WTC11 (cell line): ENCODE data around the gene ANO4. TPM values are rescaled to one million over a fixed set of nuclear protein-coding genes. Genes with fewer than 3 reads are reported as not detected.

Source experiments
- ATAC-seq: fragments of 200-7000 bp; cut with Tn5 transposase; 2 replicates; pipeline ENCODE4 v1.10.0; 2021; ENCODE audit warnings: mild to moderate bottlenecking, moderate library complexity
- CTCF ChIA-PET: fragments of 300-600 bp; sonication (Branson Sonifier 250); formaldehyde crosslinking; loops from one replicate; lab custom pipeline; 2021; ENCODE audit warnings: antibody characterized with exemption; lab: Charles Lee
- POLR2A ChIA-PET: fragments of 350-600 bp; sonication (Branson Sonifier 250); formaldehyde crosslinking; loops from one replicate; lab custom pipeline; 2021; ENCODE audit warnings: antibody characterized with exemption; lab: Charles Lee
- DNase-seq: peaks from one replicate; pipeline ENCODE4 v3.0.0; 2021; ENCODE audit warnings: low spot score
- H3K27ac Mint-ChIP-seq: 2 replicates; pipeline ENCODE4 v1.8.0; 2021; ENCODE audit warnings: mixed read lengths
- H3K27me3 Mint-ChIP-seq: 2 replicates; pipeline ENCODE4 v1.8.0; 2021; ENCODE audit warnings: low read depth, mild to moderate bottlenecking, moderate library complexity, mixed read lengths
- H3K36me3 Mint-ChIP-seq: 2 replicates; pipeline ENCODE4 v1.8.0; 2021; ENCODE audit warnings: mixed read lengths
- H3K4me1 Mint-ChIP-seq: 2 replicates; pipeline ENCODE4 v1.8.0; 2022; ENCODE audit warnings: mixed read lengths
- H3K4me3 Mint-ChIP-seq: 2 replicates; pipeline ENCODE4 v1.8.0; 2021; ENCODE audit warnings: mild to moderate bottlenecking, moderate library complexity, mixed read lengths
- H3K9me3 Mint-ChIP-seq: 2 replicates; pipeline ENCODE4 v1.8.0; 2021; ENCODE audit warnings: mixed read lengths
- ATF1 ChIP-seq: sonication (generic); formaldehyde crosslinking; IDR thresholded peaks from 2 replicates; pipeline ENCODE4 v1.8.1; 2023; ENCODE audit warnings: mild to moderate bottlenecking, moderate library complexity, missing genetic modification reagents
- CBFB ChIP-seq: sonication (generic); formaldehyde crosslinking; IDR thresholded peaks from 2 replicates; pipeline ENCODE4 v1.8.1; 2022; ENCODE audit warnings: mild to moderate bottlenecking, low read depth, missing genetic modification reagents
- ETV6 ChIP-seq: sonication (generic); formaldehyde crosslinking; IDR thresholded peaks from 2 replicates; pipeline ENCODE4 v1.8.1; 2022; ENCODE audit warnings: mild to moderate bottlenecking, missing genetic modification reagents
- FOXP1 ChIP-seq: sonication (generic); formaldehyde crosslinking; IDR thresholded peaks from 2 replicates; pipeline ENCODE4 v1.8.0; 2022; ENCODE audit warnings: missing genetic modification reagents, mild to moderate bottlenecking, moderate library complexity, borderline replicate concordance
- IRF2 ChIP-seq: sonication (generic); formaldehyde crosslinking; IDR thresholded peaks from 2 replicates; pipeline ENCODE4 v1.8.0; 2022; ENCODE audit warnings: low read depth, missing genetic modification reagents, borderline replicate concordance
- JAZF1 ChIP-seq: fragments of 250-450 bp; sonication (Bioruptor Pico); IDR thresholded peaks from 2 replicates; pipeline ENCODE4 v1.9.0; 2021; ENCODE audit warnings: moderate library complexity, mild to moderate bottlenecking, inconsistent platforms
- MXD4 ChIP-seq: fragments of 250-450 bp; sonication (Bioruptor Pico); IDR thresholded peaks from 2 replicates; pipeline ENCODE4 v1.8.0; 2021; ENCODE audit warnings: mild to moderate bottlenecking, moderate library complexity, borderline replicate concordance
- MYBL2 ChIP-seq: sonication (generic); formaldehyde crosslinking; IDR thresholded peaks from 2 replicates; pipeline ENCODE4 v1.8.1; 2023; ENCODE audit warnings: mild to moderate bottlenecking, moderate library complexity, missing genetic modification reagents
- NFYB ChIP-seq: sonication (generic); formaldehyde crosslinking; conservative IDR thresholded peaks from 2 replicates; pipeline ENCODE4 v1.8.0; 2022; ENCODE audit warnings: low read depth, missing genetic modification reagents
- NR1H2 ChIP-seq: sonication (generic); formaldehyde crosslinking; IDR thresholded peaks from 2 replicates; pipeline ENCODE4 v1.9.0; 2021; ENCODE audit warnings: mild to moderate bottlenecking, moderate library complexity, missing genetic modification reagents
- PRRX2 ChIP-seq: fragments of 250-450 bp; sonication (Bioruptor Pico); IDR thresholded peaks from 2 replicates; pipeline ENCODE4 v1.8.0; 2021; ENCODE audit warnings: mild to moderate bottlenecking
- SP1 ChIP-seq: sonication (generic); formaldehyde crosslinking; conservative IDR thresholded peaks from 2 replicates; pipeline ENCODE4 v1.8.1; 2022; ENCODE audit warnings: missing genetic modification reagents
- ZNF219 ChIP-seq: sonication (generic); formaldehyde crosslinking; IDR thresholded peaks from 2 replicates; pipeline ENCODE4 v1.8.0; 2023; ENCODE audit warnings: missing genetic modification reagents, mild to moderate bottlenecking, borderline replicate concordance
- ZNF232 ChIP-seq: sonication (generic); formaldehyde crosslinking; IDR thresholded peaks from 2 replicates; pipeline ENCODE4 v1.8.0; 2022; ENCODE audit warnings: mild to moderate bottlenecking, missing genetic modification reagents
- ZNF423 ChIP-seq: fragments of 250-450 bp; sonication (Bioruptor Pico); IDR thresholded peaks from 2 replicates; pipeline ENCODE4 v2.1.2; 2022; ENCODE audit warnings: mild to moderate bottlenecking, moderate library complexity
- ZNF671 ChIP-seq: fragments of 250-450 bp; sonication (Bioruptor Pico); IDR thresholded peaks from 2 replicates; pipeline ENCODE4 v1.8.0; 2021; ENCODE audit warnings: mild to moderate bottlenecking
- total RNA-seq: library from RNA; stranded (reverse); gene quantifications from 3 replicates; pipeline ENCODE4 v1.2.3, GENCODE V29; 2021
- TF ChIP-seq, protein P1 (sequence below): fragments of 250-450 bp; sonication (Bioruptor Pico); IDR thresholded peaks from 2 replicates; pipeline ENCODE4 v1.9.0; 2021; ENCODE audit warnings: moderate library complexity, mild to moderate bottlenecking, inconsistent platforms, borderline replicate concordance
- TF ChIP-seq, protein P2 (sequence below): sonication (generic); formaldehyde crosslinking; IDR thresholded peaks from 2 replicates; pipeline ENCODE4 v1.8.0; 2022; ENCODE audit warnings: mild to moderate bottlenecking, missing genetic modification reagents
- TF ChIP-seq, protein P3 (sequence below): sonication (generic); formaldehyde crosslinking; IDR thresholded peaks from 2 replicates; pipeline ENCODE4 v1.8.0; 2023; ENCODE audit warnings: missing genetic modification reagents
- TF ChIP-seq, protein P4 (sequence below): sonication (generic); formaldehyde crosslinking; IDR thresholded peaks from 2 replicates; pipeline ENCODE4 v1.8.1; 2023; ENCODE audit warnings: mild to moderate bottlenecking, moderate library complexity, missing genetic modification reagents
- TF ChIP-seq, protein P5 (sequence below): sonication (generic); formaldehyde crosslinking; IDR thresholded peaks from 2 replicates; pipeline ENCODE4 v1.8.1; 2023; ENCODE audit warnings: mild to moderate bottlenecking, missing genetic modification reagents
- TF ChIP-seq, protein P6 (sequence below): fragments of 250-450 bp; sonication (Bioruptor Pico); IDR thresholded peaks from 2 replicates; pipeline ENCODE4 v2.1.2; 2022; ENCODE audit warnings: mild to moderate bottlenecking, moderate library complexity
- TF ChIP-seq, protein P7 (sequence below): fragments of 200-600 bp; IDR thresholded peaks from 2 replicates; pipeline ENCODE4 v1.8.0; 2022; ENCODE audit warnings: antibody characterized with exemption

Gene ANO4
- total RNA-seq, 1 experiment from 2014 or later = 2.6 TPM

DNA sequence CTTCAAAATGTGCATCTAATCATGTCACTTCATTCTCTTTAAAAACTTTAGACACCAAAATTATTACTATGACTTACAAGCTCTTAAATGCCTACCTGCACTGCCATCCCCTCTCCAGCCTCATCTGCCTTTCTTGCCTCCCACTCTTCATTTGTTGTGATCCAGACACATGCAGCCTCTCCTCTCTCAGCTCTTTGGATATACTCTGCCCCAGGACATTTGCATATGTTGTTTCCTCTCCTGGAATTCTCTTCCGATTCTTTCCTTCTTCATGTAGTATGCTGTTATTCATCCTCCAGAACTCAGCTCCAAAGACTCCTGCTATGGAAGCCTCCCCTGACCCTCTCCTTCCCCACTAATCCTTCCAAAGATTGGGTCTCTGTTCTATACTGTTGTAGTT lies 197.6 kb downstream of the ANO4 start:
- POLR2A ChIA-PET = no interaction called here
- no peak for ATAC-seq
- Mint-ChIP-seq H3K27ac (no peak overlapping the region), H3K36me3 (no peaks in the 10 kb centered on the region), H3K4me3 (no peak overlapping the region), H3K27me3 (no peaks in the 10 kb centered on the region), H3K4me1 (peaks cover 28% of the 10 kb centered on the region), H3K9me3 (peaks cover 6% of the 10 kb centered on the region; the same call in 1 of the 2 replicates)
- TF ChIP-seq, protein P1, sequence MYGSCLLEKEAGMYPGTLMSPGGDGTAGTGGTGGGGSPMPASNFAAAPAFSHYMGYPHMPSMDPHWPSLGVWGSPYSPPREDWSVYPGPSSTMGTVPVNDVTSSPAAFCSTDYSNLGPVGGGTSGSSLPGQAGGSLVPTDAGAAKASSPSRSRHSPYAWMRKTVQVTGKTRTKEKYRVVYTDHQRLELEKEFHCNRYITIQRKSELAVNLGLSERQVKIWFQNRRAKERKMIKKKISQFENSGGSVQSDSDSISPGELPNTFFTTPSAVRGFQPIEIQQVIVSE = no peak
- TF ChIP-seq JAZF1 (CRISPR knock-in tag) (no peak), ZNF219 (CRISPR knock-in tag) (no peak), ZNF232 (CRISPR knock-in tag) (no peak), PRRX2 (CRISPR knock-in tag) (no peak), NFYB (CRISPR knock-in tag) (no peak), MXD4 (no peak), MYBL2 (CRISPR knock-in tag) (no peak), ATF1 (CRISPR knock-in tag) (no peak), CBFB (no peak)
- TF ChIP-seq, protein P2, sequence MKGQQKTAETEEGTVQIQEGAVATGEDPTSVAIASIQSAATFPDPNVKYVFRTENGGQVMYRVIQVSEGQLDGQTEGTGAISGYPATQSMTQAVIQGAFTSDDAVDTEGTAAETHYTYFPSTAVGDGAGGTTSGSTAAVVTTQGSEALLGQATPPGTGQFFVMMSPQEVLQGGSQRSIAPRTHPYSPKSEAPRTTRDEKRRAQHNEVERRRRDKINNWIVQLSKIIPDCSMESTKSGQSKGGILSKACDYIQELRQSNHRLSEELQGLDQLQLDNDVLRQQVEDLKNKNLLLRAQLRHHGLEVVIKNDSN (CRISPR knock-in tag) = no peak
- TF ChIP-seq, protein P3, sequence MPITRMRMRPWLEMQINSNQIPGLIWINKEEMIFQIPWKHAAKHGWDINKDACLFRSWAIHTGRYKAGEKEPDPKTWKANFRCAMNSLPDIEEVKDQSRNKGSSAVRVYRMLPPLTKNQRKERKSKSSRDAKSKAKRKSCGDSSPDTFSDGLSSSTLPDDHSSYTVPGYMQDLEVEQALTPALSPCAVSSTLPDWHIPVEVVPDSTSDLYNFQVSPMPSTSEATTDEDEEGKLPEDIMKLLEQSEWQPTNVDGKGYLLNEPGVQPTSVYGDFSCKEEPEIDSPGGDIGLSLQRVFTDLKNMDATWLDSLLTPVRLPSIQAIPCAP (CRISPR knock-in tag) = no peak
- TF ChIP-seq, protein P4, sequence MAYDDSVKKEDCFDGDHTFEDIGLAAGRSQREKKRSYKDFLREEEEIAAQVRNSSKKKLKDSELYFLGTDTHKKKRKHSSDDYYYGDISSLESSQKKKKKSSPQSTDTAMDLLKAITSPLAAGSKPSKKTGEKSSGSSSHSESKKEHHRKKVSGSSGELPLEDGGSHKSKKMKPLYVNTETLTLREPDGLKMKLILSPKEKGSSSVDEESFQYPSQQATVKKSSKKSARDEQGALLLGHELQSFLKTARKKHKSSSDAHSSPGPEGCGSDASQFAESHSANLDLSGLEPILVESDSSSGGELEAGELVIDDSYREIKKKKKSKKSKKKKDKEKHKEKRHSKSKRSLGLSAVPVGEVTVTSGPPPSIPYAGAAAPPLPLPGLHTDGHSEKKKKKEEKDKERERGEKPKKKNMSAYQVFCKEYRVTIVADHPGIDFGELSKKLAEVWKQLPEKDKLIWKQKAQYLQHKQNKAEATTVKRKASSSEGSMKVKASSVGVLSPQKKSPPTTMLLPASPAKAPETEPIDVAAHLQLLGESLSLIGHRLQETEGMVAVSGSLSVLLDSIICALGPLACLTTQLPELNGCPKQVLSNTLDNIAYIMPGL = no peak
- CTCF ChIA-PET = no interaction called here
- DNase-seq = no peak

DNA sequence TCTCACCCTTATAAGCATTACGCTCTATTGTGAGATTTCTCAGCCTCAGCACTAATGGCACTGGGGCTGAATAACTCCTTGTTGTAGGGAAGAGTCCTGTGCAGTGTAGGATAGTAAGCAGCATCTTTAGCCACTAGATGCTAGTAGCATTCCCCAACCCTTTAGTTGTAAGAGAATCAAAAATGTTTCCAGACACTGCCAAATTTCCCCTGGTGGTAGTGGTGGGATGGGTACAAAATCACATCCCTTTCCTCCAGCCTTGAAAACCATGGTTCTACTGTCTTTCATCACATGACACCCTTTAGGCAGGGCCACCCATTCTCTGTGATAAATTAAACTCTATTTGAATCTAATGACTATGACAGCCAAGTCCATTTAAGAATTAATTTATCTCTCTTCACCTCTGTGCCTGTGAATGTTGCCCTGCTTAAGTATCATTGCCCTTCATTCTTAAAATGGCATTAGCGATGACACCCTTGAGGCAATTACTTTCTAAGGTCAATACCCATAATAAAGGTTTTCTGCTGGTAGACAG lies 199.4 kb downstream of the ANO4 start:
- ChIA-PET CTCF (no interaction called here), POLR2A (no interaction called here)
- peaks cover 13% of the 10 kb centered on the region for H3K4me1 Mint-ChIP-seq
- peaks cover 6% of the 10 kb centered on the region; the same call in 1 of the 2 replicates for H3K9me3 Mint-ChIP-seq
- TF ChIP-seq, protein P5, sequence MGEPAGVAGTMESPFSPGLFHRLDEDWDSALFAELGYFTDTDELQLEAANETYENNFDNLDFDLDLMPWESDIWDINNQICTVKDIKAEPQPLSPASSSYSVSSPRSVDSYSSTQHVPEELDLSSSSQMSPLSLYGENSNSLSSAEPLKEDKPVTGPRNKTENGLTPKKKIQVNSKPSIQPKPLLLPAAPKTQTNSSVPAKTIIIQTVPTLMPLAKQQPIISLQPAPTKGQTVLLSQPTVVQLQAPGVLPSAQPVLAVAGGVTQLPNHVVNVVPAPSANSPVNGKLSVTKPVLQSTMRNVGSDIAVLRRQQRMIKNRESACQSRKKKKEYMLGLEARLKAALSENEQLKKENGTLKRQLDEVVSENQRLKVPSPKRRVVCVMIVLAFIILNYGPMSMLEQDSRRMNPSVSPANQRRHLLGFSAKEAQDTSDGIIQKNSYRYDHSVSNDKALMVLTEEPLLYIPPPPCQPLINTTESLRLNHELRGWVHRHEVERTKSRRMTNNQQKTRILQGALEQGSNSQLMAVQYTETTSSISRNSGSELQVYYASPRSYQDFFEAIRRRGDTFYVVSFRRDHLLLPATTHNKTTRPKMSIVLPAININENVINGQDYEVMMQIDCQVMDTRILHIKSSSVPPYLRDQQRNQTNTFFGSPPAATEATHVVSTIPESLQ (CRISPR knock-in tag) = no peak
- TF ChIP-seq, protein P6, sequence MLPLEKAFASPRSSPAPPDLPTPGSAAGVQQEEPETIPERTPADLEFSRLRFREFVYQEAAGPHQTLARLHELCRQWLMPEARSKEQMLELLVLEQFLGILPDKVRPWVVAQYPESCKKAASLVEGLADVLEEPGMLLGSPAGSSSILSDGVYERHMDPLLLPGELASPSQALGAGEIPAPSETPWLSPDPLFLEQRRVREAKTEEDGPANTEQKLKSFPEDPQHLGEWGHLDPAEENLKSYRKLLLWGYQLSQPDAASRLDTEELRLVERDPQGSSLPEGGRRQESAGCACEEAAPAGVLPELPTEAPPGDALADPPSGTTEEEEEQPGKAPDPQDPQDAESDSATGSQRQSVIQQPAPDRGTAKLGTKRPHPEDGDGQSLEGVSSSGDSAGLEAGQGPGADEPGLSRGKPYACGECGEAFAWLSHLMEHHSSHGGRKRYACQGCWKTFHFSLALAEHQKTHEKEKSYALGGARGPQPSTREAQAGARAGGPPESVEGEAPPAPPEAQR (CRISPR knock-in tag) = no peak
- ATAC-seq (peak; percentile 77), DNase-seq (no peak)
- no peaks in the 10 kb centered on the region for H3K27me3 Mint-ChIP-seq
- no peak overlapping the region for H3K27ac Mint-ChIP-seq
- H3K36me3 Mint-ChIP-seq = no peaks in the 10 kb centered on the region
- H3K4me3 Mint-ChIP-seq = no peak overlapping the region

DNA sequence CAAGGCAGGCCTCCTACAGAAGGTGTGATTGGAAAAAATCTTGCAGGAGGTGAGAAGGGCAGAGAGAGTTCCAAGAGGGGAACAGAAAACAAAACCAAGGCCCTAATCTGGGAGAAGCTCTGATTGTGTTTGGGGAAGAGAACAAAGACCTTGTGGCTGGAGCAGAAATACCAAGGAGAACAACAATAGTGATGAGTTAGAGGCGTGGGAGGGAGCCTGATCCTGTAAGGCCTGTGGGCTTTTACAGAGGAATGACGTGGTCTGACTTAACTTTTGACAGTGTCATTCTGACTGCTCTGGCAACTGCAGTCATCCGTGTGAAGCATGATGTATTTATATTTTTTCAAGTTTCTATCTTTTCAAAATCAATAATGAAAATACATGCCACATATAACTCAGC lies 200.6 kb downstream of the ANO4 start:
- Mint-ChIP-seq H3K4me3 (no peak overlapping the region), H3K4me1 (peaks cover 12% of the 10 kb centered on the region), H3K36me3 (no peaks in the 10 kb centered on the region), H3K27ac (no peak overlapping the region; the same call in 1 of the 2 replicates), H3K9me3 (no peaks in the 10 kb centered on the region), H3K27me3 (no peaks in the 10 kb centered on the region)
- CTCF ChIA-PET = interaction anchor here (0.5 to 1.0 kb wide), 2 partner anchors 69 to 643 kb away, joined by 3 read pairs; no protein-coding TSS in a partner anchor
- POLR2A ChIA-PET = no interaction called here
- no peak for DNase-seq
- ATAC-seq = peak; percentile 68
- TF ChIP-seq NR1H2 (CRISPR knock-in tag) (no peak), ZNF671 (no peak), ETV6 (CRISPR knock-in tag) (no peak), SP1 (no peak), FOXP1 (CRISPR knock-in tag) (no peak), ZNF232 (CRISPR knock-in tag) (no peak), IRF2 (no peak), ZNF423 (no peak)
- TF ChIP-seq, protein P7, sequence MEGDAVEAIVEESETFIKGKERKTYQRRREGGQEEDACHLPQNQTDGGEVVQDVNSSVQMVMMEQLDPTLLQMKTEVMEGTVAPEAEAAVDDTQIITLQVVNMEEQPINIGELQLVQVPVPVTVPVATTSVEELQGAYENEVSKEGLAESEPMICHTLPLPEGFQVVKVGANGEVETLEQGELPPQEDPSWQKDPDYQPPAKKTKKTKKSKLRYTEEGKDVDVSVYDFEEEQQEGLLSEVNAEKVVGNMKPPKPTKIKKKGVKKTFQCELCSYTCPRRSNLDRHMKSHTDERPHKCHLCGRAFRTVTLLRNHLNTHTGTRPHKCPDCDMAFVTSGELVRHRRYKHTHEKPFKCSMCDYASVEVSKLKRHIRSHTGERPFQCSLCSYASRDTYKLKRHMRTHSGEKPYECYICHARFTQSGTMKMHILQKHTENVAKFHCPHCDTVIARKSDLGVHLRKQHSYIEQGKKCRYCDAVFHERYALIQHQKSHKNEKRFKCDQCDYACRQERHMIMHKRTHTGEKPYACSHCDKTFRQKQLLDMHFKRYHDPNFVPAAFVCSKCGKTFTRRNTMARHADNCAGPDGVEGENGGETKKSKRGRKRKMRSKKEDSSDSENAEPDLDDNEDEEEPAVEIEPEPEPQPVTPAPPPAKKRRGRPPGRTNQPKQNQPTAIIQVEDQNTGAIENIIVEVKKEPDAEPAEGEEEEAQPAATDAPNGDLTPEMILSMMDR = no peak
- TF ChIP-seq, protein P3 (CRISPR knock-in tag) = no peak
